ENCODE results near the gene LDB1. TPM values are rescaled to one million over a fixed set of nuclear protein-coding genes. Genes with fewer than 3 reads are reported as not detected.
A peak's percentile ranks its signal among the peaks of the same experiment; 100 is the strongest.

The LDB1 gene
- total and polyA plus RNA-seq, 10 of the 15 experiments (the other 5 are each of a cell fraction or from before 2014, with no cell fraction given) = 1.7 to 71.5 (median 36.9) TPM

DNA sequence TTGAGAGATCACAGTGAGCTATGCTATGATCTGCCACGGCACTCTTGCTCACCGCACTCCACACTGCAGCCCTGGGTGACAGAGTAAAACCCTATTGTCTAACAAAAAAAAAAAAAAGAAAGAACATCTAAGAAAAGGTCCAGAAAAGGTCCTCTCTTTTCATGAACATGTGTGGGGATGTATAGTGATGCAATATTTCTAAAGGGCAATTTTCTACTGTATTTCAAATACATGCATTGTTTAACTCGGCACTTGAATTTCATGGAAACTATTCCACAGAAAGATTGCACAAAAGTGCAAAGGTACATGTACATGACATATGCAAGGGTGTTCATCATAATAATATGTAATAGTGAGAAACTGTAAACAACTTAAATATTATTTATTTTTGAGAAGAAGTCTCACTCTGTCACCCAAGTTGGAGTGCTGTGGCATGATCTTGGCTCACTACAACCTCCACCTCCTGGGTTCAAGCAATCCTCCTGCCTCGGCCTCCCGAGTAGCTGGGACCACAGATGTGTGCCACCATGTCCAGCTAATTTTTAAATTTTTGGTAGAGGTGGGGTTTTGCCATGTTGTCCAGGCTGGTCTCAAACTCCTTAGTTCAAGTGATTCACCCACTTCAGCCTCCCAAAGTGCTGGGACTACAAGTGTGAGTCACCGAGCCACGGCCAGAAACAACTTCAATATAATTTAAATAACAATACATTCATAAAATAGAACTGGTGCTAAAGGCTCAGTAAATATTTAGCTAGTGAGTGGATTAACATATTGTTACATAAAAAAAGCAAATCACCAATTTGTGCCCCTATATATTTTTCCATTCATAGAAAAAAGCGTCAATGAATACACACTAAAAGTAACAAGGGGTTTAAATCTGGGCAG, 11.4 kb upstream of the LDB1 start:
- Histone ChIP-seq H3K27ac (ENCODE audit: control insufficient read depth, insufficient read depth) (no peak overlapping the region), H3K27me3 (replicated peaks in 1 of 2; ENCODE audit: control insufficient read depth in 2 of 2, insufficient read depth in 2 of 2, low read length in 1 of 2) (no peaks in the 10 kb centered on the region), H2AFZ (ENCODE audit: control insufficient read depth, low read depth, low read length) (peak overlapping the region; percentile 100), H3K4me2 (ENCODE audit: control insufficient read depth, insufficient read depth) (no peak overlapping the region), H3K4me1 (ENCODE audit: control insufficient read depth, insufficient read depth, low read length) (peaks cover 10% of the 10 kb centered on the region), H3K79me2 (ENCODE audit: control insufficient read depth, insufficient read depth, low read length) (peaks cover 40% of the 10 kb centered on the region), H4K20me1 (ENCODE audit: control insufficient read depth, insufficient read depth) (no peaks in the 10 kb centered on the region), H3K36me3 (ENCODE audit: control insufficient read depth in 2 of 2, insufficient read depth in 2 of 2, low read length in 1 of 2) (peaks cover 0 to under 1% of the 10 kb centered on the region in 2 experiments; a peak in 1 of 4 replicates), H3K4me3 (peak overlapping the region; percentile 93; the same call in 1 of the 2 replicates), H3K9me3 (replicated peaks; ENCODE audit: control insufficient read depth, insufficient read depth, low read length) (no peaks in the 10 kb centered on the region), H3K9ac (ENCODE audit: control insufficient read depth, insufficient read depth, low read length) (no peak overlapping the region)
- FAIRE-seq = no peak
- no TSS peak for BruUV-seq (replicated peaks)
- TF ChIP-seq RELA (IDR thresholded peaks at IDR 0.05; ENCODE audit: borderline replicate concordance, partially characterized antibody) (no peak), CHD4 (IDR thresholded peaks at IDR 0.05) (no peak), EGR1 (IDR thresholded peaks at IDR 0.05; ENCODE audit: borderline replicate concordance in 1 of 2, low read depth in 2 of 2, low read length in 2 of 2) (no peak), RBBP5 (conservative IDR thresholded peaks at IDR 0.05) (no peak), YY1 (IDR thresholded peaks at IDR 0.05; ENCODE audit: low read depth, low read length) (no peak), STAT3 (IDR thresholded peaks at IDR 0.05; ENCODE audit: low read depth, low read length) (no peak), ZBED1 (IDR thresholded peaks at IDR 0.05; ENCODE audit: borderline replicate concordance) (no peak), KLF5 (IDR thresholded peaks at IDR 0.05; ENCODE audit: partially characterized antibody) (no peak), MXI1 (IDR thresholded peaks at IDR 0.05; ENCODE audit: low read depth, low read length) (no peak), ZNF622 (IDR thresholded peaks at IDR 0.05) (no peak), JUND (IDR thresholded peaks at IDR 0.05; ENCODE audit: low read depth, low read length) (no peak), BACH1 (IDR thresholded peaks at IDR 0.05; ENCODE audit: borderline replicate concordance) (no peak), BMI1 (IDR thresholded peaks at IDR 0.05; ENCODE audit: borderline replicate concordance) (no peak), CEBPB (IDR thresholded peaks at IDR 0.05; ENCODE audit: borderline replicate concordance in 1 of 2, low read depth in 2 of 2, low read length in 2 of 2) (no peak)
- TF ChIP-seq, protein P1, sequence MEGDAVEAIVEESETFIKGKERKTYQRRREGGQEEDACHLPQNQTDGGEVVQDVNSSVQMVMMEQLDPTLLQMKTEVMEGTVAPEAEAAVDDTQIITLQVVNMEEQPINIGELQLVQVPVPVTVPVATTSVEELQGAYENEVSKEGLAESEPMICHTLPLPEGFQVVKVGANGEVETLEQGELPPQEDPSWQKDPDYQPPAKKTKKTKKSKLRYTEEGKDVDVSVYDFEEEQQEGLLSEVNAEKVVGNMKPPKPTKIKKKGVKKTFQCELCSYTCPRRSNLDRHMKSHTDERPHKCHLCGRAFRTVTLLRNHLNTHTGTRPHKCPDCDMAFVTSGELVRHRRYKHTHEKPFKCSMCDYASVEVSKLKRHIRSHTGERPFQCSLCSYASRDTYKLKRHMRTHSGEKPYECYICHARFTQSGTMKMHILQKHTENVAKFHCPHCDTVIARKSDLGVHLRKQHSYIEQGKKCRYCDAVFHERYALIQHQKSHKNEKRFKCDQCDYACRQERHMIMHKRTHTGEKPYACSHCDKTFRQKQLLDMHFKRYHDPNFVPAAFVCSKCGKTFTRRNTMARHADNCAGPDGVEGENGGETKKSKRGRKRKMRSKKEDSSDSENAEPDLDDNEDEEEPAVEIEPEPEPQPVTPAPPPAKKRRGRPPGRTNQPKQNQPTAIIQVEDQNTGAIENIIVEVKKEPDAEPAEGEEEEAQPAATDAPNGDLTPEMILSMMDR (IDR thresholded peaks at IDR 0.05 in 2 of 3, conservative IDR thresholded peaks at IDR 0.05 in 1 of 3; ENCODE audit: control insufficient read depth in 2 of 3, extremely low read depth in 1 of 3, insufficient read depth in 1 of 3, low read depth in 3 of 3, low read length in 3 of 3) = no peak
- TF ChIP-seq, protein P2, sequence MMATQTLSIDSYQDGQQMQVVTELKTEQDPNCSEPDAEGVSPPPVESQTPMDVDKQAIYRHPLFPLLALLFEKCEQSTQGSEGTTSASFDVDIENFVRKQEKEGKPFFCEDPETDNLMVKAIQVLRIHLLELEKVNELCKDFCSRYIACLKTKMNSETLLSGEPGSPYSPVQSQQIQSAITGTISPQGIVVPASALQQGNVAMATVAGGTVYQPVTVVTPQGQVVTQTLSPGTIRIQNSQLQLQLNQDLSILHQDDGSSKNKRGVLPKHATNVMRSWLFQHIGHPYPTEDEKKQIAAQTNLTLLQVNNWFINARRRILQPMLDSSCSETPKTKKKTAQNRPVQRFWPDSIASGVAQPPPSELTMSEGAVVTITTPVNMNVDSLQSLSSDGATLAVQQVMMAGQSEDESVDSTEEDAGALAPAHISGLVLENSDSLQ (IDR thresholded peaks at IDR 0.05) = no peak
- ATAC-seq = no peak
- intact Hi-C loops (cut with micrococcal nuclease; ENCODE audit: unreplicated experiment) = loop anchor here (1.0 kb wide), 2 partner anchors 11 to 21 kb away; partner anchors contain the start of genes LDB1 and NOLC1
- in situ Hi-C loops (cut with MboI) = no loop called here
- RAD21 ChIA-PET (ENCODE audit: unreplicated experiment) = interaction anchor here (0.6 to 1.6 kb wide), 3 partner anchors 17 to 20 kb away, joined by 3 to 6 read pairs (median 3); partner anchors contain the start of gene NOLC1
- DNase-seq (ENCODE audit: low read depth, low spot score) = no peak
- POLR2A ChIA-PET = interaction anchor here (0.6 to 2.9 kb wide), 7 partner anchors 13 to 547 kb away, joined by 3 to 19 read pairs (median 5); partner anchors contain the start of genes GBF1 and NOLC1
- WGBS (ENCODE audit: insufficient coverage, insufficient replicate concordance, low lambda C conversion rate, missing lambda C conversion rate) = 79% methylated on average over 8 of the region's 8 CpGs
- SMC1A ChIA-PET (ENCODE audit: uncharacterized antibody, unreplicated experiment) = interaction anchor here (0.8 to 3.0 kb wide), 10 partner anchors 8 to 220 kb away, joined by 3 to 16 read pairs (median 4); partner anchors contain the start of gene NOLC1
- CTCF ChIA-PET = interaction anchor here (0.7 to 3.2 kb wide), 20 partner anchors 9 to 301 kb away, joined by 3 to 24 read pairs (median 3); partner anchors contain the start of genes CUEDC2 and NOLC1

Measured in GM12878 (cell line).